ENCODE data around the gene ZFAND5. TPM values are rescaled to one million over a fixed set of nuclear protein-coding genes. Genes with fewer than 3 reads are reported as not detected.

ZFAND5 gene, protein sequence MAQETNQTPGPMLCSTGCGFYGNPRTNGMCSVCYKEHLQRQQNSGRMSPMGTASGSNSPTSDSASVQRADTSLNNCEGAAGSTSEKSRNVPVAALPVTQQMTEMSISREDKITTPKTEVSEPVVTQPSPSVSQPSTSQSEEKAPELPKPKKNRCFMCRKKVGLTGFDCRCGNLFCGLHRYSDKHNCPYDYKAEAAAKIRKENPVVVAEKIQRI
- 100 to 1,000 TPM; 118 to 131 TPM for total RNA-seq

DNA sequence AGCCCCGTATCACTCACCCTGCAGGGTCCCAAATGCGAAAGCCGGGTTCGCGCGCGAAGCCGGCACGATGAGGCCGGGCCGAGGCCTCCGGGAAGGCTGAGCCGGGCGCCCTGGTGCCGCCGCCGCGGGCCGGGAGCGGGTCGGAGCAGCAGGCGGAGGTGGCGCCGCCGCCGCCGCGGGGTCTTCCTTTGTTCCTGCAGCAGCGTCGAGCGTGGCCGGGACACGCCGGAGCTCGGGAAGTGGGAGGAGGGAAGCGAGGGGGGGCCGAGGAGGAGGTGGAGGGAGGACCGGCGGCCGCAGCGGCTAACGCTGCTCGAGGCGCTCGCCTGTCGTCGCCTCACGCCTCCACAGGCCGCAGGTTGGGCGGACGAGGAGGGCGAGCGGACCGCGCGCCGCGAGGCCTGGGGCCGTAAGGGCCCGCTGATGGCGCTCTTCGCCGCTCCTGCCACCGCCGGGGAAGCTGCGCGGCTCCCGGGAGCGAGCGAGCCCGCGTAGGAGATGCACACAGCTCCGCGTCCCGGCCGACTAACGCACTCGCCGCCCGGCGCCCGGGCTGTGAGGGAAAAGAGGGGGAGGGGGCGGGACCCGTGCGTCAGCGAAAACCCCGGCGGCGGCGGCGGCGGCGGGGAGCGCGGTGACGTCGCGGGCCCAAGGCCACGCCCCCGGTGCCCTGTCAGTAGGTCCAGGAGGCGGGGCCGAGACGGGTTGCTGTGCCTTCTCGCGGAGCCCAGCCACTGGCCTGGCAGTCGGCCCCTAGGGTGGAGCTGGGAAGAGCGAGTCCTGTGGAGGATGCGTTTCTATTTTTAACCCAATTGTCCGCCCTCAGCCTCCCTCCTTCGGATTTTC is at the start of gene ZFAND5:
Gene ZFAND5 (minus strand): TSS at position 530 of the 846 bp plus-strand sequence. CDS start 4,430 bp downstream, outside the sequence.

Other genes starting within 250 kb of the ZFAND5 start
- not detected for gene GDA, start 215.8 kb downstream of the ZFAND5 start, total RNA-seq
- gene TMC1, start 156.4 kb upstream of the ZFAND5 start, total RNA-seq, result not detected

All from melanocyte of skin (primary cell).